HK-2 (cell line): ENCODE measurements around the gene KIFC1.

Experiments
- DNase-seq: peaks from one replicate; pipeline ENCODE4 v3.0.0-alpha.2; 2018; ENCODE audit not compliant: unreplicated experiment

Gene KIFC1

DNA sequence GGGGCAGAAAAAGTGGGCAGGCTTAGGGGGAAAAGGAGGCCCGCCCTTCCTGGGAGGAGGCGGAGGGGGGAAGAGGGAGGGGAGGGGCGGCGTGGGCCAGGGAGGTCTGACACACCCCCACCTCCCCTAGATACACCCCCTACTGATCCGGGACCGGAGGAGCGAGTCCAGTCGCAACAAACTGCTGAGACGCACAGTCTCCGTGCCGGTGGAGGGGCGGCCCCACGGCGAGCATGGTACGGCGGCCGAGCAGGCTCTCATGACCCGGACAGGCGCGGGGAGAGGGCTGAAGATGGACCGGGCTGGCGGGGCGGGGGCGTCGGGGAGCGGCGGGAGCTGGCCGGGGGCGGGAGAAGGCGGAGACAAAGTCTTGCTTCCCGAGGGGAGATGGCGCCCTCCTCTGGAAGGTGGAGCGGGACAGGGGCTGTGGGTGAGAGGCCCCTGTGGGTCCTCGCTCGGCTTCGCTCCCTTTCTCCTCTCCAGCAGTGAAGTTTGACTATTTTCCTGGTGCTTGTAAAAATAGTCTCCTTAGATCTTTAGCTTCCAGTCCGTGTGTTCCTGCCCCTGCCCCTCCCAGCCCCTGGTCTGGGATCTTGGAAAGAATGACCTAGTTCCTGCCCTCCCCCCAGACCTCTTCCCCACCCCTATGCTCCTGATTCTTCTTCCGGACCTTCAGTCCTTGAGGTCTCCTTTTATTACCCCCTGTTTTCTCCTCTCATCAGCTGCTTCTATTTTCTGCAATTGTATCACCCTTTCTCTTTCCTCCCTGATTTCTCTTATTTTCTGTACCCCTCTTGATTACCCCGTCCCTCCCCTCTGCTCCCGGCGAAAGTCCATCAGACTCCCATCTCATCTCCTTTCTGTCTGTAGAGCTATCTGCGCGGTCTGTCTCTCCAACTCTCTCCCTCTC is 34.3 kb downstream of the KIFC1 start:
- peak; percentile 85 for DNase-seq

DNA sequence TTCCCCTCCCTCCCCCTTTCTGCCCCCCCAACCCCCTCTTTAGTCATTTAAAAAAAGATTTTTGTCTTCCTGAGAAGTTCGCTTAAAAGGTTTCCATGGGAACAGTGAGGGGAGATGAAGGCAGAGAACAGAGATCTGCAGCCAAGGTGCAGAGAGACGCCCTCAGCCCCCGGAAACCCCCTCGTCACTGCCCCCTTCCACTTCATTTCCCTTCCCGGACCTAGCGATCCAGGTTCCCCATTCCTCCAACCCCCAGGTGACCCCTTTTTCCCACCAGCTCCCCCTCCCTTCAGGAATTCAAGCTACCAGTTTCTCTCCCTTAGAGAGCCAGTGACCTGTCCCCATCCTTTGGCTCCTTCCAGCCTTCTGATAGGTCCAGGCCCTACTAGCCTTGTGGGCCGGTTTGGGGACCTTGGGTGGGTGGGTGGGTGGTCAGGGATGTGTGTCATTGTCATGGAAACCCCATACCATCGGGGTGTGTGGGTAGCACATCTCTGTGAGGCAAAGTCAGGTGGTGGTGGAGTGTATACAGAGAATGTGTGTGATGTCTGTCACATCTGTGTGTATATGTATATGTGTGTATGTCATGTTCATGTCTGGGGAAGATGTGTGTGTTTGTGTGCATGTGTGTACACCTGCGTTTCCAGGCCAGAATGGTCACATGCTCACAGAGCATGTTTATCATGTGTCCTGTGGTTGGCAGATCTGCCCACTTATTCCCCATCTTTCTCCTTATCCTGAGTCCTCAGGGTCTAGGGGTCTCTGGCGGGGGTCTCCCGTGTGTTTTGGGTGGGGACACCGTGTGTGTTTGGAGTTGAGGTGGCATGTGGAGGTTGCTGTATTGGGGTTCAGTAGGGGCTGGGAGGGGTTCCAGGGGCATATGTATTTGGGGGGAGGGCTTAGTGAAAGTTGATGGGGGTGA is 35.2 kb downstream of the KIFC1 start:
- DNase-seq: no peak

DNA sequence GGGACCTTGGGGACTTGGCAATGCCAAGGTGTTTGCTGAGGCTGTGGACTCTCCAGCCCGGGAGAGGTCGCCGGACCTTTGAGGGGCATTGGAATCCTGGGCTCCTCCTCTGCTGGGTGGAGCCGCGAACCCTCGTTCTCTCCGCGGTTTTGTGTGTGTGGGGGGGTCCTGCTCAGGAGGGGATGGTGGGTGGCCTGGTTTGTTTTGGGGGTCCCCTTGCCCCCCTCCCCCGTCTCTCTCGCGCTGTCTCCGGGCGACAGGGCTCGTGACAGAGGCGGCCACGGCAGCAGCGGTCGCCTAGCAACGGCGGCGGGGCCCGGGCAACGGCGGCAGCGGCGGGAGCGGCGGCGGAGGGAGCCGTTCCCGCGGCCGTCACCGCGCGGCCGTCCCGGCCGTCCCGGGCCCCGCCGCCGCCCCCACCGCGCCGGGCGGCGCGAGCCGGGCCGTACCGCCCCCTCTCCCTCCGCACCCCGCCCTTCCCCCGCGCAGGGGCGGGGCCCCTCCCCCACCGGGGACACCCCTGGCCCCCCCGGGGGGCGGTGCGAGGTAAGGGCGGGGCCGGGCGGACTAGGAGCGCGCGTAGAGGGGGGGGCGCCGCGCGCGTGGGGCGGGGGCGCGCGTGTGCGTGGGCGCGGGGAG is 36.1 kb downstream of the KIFC1 start:
- no peak for DNase-seq

DNA sequence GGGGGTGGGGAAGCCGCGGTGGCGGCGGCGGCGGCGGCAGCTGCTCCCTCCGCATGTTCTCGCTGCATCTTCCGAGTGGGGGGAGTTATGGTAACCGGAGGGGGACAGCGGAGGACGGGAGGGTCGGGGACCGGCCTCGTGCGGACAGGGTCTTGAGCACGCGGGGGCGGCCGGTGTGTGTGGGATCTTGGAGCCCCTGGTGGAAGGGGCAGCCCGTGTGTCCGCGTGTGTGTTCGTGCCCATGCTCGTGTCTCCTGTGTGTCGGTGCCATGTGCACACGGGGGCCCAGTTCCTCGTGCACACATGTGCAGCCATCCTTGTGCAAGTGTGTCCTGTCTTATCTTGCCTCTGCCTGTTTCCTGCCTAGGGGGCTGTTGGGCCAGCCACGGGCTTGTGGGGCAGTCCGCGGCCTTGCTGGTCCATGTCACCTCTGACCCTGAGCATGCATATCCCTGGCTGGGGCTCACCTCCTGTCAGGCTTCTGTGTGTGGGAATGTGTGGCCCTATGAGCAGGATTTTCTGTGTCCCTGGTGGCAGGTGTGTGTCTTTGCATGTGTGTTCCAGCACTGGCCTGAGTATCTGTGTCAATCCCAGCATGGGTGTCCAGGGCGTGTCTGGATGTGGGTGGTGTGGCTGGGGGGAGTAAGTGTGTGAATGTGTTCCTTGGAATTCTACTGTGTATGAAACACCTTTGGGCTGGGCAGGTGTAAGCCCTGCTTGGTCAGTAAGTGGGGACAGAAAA is 36.8 kb downstream of the KIFC1 start:
- DNase-seq: no peak

DNA sequence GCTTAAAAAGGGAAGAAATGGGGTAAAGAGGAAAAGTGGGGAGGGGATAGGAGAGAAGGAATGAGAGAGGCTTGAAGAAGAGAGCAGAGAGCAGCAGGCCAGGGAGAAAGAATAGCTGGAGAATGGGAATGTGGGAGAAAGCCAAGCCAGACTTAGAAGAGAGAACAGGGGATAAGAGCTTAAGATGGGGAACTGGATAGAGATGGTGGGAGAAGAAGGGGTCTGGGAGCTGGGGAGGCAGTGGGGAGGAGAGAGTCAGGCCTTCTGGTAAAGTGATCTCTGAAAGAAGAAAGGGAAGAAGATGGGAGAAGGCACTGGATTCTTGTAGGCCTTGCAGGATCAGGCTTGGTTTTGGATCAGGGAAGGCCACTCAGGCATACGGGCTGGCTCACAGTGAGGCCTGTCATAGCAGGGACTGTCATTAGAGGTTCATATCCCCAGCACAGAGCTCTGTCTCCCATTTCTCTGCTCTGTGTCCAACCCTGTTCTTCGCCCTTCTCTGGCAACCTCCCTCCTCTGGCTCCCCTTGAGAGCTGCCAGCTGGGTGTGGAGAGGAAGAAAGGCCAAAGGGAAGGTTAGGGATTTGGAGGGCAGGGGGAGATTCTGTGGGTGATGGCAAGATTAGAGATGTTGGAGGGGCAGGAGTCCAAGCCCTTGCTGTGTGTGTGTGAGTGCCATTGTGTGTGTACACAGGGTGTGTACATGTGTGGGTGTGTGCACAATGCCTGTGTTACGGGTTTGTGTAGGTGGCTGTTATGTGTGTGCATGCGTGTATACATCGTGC is 37.5 kb downstream of the KIFC1 start:
- DNase-seq: no peak

DNA sequence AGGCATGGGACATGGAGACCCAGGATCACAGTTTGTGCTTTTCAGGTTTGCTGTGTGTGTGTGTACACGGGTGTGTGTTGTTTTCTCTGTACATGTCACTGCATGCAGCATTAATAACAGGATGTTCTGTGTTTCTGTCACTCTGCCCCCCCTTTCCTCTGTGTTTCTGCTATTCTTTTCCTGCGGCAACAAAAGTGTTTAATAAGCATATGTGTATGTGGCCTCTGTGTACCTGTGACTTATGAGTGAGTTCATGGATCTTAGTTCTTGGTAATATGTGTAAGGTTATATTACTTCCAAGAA is 38.1 kb downstream of the KIFC1 start:
- no peak for DNase-seq

DNA sequence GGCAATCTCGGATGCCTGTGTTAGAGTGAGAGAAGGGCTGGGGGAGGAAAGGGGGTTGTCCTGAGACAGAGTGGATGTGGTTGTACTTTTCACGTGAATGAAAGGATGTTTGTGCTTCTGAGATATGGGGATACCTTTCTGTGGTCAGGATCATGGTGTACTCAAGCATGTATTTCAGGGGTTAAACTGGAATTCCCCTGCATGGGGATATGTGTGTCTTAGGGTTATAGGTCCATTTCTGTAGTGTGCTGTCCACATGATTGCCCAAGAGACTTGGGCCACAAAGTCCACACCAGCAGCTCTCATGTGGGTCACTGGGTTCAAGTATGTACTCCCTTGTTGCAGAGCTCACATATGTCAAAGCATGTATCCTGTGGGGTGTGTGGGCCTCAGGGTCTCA is 38.7 kb downstream of the KIFC1 start:
- no peak for DNase-seq

DNA sequence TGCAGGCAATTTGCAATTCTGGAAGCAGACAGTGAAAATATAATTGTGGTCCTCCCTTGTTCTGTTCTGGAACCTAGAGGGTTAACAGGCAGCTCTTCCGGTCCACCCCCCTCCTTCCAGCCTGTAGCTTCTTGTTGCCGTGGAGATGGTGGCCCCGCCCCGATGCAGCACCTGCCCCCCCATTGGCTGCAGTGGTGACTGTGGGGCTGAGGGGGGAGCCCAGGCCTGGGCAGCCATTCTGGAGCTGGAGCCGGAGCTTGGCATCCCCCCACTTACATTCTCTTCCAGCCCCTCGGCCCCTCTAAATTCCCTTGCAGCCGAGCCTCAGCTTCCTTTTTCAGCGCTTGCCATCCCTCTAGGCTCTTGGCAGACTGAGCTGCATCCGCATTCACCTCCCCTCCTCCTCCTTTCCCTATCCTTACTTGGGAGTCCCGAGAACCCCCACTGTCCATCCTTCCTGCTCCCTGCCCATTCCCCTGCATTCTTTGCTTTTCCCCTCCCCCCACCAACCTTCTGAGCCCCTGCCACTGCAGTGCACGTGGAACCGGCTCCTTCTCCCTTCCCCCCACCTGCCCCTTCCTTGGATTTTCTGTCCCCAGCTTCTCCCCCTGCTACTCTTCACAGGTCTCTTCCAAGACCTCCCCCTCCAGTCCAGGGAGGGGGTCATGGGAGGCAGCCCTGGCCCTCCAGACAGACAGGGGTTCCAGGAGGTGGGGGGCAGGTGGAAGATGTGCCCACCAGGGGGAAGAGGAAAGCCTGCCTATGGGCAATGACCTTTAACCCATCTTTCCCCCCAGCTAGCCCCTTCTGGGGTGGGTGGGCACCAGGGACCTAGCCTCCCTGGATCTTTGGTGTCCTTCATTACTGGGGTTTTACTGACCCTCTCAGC is 39.6 kb downstream of the KIFC1 start:
- no peak for DNase-seq

DNA sequence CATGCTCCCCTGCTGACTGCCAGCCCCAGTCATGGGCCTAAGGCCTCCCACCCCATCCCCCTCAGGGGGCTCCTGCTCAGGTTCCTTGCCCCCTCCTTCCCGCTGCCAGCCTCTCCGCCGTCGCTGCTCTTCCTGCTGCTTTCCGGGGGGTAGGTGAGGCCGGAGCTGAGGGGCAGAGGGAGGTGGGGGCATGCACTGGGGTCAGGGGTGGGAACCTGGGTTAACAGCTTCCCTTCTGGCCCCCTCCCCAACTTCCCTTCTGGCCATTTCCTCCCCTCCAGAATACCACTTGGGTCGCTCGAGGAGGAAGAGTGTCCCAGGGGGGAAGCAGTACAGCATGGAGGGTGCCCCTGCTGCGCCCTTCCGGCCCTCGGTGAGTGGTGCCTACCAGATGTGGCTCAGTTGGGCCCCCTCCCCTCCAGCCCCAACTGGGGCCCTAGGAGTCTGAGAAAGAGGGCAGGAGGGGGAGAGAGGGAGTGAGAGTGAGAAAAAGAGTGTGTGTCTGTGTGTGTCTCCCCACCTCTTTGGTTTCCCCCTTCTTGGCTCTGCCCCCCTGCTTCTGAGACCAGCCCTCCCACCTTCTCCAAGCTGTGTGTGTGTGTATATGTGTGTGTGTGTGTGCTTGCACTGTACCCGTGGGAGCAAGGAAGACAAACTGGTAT is 40.4 kb downstream of the KIFC1 start:
- no peak for DNase-seq

DNA sequence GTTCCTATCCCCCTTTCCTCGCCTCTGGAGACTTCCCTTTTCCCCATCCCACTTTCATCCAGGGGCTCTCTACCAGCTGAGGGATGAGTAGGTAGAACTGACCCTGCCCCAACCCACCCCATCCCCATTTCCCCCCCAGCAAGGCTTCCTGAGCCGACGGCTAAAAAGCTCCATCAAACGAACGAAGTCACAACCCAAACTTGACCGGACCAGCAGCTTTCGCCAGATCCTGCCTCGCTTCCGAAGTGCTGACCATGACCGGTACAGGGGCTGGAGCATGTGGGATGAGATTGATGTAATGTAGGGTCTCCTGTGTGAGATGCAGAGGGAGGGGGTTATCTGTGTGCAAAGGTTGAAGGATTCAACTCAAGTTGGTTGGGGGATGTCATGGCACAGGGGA is 40.9 kb downstream of the KIFC1 start:
- no peak for DNase-seq

DNA sequence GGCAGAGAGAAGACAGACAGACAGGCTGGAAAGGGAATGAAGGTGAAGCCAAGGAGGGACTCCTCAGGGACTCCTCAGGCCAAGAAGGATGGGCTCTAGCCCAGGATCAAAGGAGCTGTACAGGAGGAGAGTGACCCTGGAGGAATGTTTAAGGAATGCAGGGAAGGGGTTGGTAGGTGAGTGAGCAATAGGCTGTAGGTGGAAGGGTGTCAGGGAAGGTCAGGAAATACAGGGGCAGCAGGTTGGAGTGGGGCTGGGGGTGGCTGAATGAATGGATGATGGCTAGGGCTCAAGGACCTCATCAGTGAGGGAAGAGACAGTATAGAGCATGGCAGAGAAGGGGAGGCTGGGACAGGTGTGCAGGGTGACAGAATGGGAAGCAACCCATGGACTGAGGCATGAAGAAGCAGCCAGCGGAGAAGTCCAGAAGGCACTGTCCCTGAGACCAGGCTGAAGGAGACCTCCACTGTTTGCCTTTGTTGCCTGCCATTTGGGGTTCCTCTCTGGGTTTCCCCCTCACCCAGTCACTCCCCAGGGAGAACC is 41.4 kb downstream of the KIFC1 start:
- DNase-seq: no peak

DNA sequence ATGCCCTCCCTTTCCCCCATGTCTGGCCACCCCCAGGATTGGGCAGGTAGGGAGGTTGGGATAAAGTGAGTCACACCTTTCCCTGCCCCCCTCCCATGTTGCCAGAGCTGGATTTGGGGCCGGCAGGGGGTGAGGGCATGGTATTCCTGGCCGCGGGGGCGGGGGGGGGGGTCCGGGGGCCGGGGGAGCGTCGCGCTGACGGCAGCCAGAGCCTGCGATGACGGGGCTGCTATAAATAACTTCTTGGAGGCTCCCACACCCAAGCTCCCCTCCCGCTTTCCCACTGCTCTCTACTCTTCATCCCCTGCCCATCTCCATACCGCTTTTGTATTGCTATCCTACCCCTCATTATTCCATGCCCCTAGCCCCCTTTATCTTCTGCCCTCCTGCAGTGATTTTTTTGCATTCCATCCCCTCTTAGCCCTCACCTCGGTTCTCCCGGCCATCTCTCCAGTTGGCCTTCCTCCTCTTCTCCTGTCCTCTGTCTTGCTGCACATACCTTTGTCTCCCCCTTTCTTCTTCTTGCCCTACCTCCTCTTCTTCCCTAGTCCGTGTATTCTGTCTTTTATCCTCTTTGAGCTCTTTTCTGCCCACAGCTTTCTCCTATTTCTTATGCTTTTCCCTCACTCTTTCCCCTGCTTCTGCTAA is 42.0 kb downstream of the KIFC1 start:
- DNase-seq: no peak

DNA sequence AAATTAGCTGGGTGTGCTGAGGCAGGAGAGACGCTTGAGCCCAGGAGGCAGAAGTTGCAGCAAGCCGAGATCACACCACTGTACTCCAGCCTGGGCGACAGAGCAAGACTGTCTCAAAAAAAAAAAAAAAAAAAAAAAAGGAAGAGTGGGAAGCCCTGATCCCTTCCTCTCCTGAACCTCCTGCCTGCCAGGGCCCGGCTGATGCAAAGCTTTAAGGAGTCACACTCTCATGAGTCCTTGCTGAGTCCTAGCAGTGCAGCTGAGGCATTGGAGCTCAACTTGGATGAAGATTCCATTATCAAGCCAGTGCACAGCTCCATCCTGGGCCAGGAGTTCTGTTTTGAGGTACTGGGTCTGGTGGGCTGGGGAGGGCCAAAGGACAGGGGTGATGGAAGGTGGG is 43.3 kb downstream of the KIFC1 start:
- no peak for DNase-seq

DNA sequence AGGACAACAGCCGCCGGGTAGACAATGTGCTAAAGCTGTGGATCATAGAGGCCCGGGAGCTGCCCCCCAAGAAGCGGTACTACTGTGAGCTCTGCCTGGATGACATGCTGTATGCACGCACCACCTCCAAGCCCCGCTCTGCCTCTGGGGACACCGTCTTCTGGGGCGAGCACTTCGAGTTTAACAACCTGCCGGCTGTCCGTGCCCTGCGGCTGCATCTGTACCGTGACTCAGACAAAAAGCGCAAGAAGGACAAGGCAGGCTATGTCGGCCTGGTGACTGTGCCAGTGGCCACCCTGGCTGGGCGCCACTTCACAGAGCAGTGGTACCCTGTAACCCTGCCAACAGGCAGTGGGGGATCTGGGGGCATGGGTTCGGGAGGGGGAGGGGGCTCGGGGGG is 46.0 kb downstream of the KIFC1 start:
- DNase-seq: no peak

DNA sequence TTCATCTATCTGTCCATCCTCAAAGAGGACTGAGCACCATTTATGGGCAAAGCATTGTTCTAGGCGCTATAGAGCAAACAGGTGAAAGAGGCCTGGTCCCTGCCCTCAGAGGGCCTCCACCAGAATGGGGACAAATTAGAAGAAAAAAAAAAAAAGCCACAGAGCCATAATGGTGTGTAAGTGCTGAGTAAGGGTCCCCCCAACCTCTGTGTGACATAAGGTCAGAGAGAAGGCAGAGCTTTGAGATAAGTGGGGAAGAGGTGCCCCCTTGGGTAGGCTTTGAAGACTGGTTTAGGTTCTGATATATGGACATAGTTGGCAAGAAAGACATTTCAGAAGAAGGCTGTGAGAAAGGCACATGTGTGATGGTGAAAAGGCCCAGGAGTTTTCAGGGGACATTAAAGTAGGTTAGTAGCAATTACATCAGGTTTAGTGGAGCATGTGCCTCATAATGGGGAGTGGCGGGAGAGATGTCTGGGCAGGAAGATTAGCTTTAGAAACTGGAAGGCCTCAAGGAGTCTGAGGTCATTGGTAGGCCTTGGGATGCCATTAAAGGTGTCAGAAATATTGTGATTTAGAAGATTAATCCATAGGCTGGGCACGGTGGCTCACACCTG is 47.5 kb downstream of the KIFC1 start:
- DNase-seq: no peak

DNA sequence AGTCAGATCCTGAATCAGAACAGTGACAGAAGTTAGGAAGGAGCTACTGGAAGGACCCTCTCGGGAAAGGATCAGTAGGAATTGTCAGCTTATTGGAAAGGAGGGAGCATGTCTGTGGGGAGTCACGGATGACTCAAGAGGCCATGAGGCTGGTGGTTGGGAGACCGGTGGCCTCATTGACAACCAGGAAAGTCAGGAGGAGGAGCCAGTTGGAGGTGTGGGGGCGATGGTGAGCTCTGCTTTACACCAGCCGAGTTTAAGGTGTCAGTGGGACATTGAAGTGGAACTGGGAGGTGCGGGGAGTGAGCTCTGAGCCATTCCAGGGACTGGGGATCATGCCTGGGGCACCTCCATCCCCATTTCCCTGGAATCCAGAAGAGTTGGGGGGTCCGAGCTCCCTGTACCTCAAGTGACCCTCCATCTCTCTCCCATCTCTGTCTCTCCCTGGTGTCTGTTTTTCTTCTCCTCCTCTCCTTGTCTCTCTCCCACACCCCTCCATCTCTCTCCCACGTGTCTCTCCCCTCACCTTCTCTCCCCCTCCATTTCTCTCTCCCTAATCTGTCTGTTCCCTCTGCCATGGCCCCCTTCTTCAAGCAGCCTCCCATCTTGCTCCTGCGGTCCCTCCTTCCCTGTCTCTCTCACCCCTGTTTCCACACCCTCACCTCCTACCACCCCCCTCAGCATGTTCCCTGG is 48.5 kb downstream of the KIFC1 start:
- no peak for DNase-seq

DNA sequence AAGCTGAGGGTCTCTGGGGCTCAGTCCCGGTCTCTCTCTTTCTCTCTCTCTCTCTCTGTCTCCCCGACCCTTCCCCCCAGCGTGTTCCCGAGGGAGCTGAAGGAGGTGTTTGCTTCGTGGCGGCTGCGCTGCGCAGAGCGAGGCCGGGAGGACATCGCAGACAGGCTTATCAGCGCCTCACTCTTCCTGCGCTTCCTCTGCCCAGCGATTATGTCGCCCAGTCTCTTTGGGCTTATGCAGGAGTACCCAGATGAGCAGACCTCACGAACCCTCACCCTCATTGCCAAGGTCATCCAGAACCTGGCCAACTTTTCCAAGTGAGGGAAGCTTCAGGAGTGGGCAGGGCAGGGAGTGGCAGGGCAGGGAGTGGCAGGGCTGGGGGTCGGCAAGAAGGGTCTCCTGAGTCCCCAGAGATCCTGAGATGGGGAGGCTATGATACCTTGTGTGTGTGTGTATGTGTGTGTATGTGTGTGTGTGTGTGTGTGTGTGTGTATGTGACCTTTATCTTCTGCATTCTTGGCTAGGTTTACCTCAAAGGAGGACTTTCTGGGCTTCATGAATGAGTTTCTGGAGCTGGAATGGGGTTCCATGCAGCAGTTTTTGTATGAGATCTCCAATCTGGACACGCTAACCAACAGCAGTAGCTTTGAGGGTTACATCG is 49.2 kb downstream of the KIFC1 start:
- no peak for DNase-seq
